GM18951 (cell line): ENCODE results near the gene ACSL6.

Experiments used
- POLR2A ChIP-seq: IDR thresholded peaks from 4 replicates; pipeline ENCODE4 v1.6.1; 2011; ENCODE audit warnings: mild to moderate bottlenecking; ENCODE audit not compliant: insufficient read length, insufficient read depth; ENCODE audit errors: extremely low read depth
- in situ Hi-C: fragments of 300-500 bp; cut with MboI; formaldehyde crosslinking; loops from one replicate; pipeline ENCODE4 v1.12.0; 2022; ENCODE audit warnings: low sequenced_read_pairs, mixed read lengths, inconsistent platforms; ENCODE audit not compliant: unreplicated experiment

Gene ACSL6

DNA sequence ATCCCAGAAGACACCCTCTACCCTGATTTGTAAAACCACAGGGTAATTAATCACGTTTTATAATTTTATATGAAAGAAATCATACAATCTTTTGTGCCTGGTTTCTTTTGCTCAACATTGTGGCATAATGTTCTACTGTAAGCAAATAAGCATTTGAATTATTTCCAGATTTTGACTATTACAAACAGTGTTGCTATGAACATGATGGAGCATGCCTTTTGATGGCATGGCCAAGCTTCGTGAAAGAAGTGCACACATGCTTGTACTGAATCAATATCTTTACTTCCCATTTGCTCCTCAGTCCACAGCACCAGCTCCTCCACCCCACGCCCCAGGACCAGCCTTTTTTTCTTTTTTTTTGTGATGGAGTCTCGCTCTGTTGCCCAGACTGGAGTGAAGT lies 29.9 kb downstream of the ACSL6 start:
- in situ Hi-C loops: no loop called here
- TF ChIP-seq POLR2A: no peak

DNA sequence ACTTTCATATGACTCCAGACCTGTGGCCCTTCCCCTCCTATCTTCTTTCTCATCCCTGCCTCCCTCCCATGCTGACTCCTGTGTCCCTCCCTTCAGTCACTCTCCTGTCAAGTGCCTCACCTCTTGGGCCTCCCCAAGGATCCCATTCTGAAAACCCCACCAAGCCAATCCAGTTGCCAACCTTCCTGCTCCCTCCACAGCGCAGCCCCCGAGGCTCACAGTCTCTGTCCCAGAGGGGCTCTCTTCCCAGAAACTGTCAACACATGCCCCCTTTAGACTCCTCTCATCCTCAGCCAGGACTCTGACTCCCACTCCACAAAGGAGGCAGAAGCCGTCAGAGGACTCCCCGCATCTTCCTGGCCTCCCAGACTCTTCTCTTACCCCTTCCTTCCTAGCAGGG lies 30.8 kb downstream of the ACSL6 start:
- in situ Hi-C loops: no loop called here
- no peak for TF ChIP-seq POLR2A

DNA sequence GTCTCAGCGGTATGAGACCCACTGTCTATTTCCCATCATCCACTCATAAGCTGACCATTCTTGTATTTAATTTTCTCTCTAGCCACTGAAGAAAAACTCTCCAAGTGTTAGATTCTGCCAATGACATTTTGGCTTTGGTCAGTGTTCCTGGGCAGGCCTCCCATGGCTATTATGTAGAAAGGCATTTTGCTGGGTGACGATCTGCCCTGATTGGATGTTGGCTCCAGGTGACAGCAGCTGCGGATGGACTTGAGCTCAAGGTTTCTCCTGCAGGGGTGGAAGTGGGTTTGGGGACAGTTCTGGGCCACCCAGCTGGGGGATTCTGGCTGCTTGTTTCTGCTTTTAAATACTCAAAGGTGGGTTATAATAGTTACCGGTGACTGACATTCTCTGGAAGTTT lies 31.6 kb downstream of the ACSL6 start:
- in situ Hi-C loops: no loop called here
- no peak for TF ChIP-seq POLR2A

DNA sequence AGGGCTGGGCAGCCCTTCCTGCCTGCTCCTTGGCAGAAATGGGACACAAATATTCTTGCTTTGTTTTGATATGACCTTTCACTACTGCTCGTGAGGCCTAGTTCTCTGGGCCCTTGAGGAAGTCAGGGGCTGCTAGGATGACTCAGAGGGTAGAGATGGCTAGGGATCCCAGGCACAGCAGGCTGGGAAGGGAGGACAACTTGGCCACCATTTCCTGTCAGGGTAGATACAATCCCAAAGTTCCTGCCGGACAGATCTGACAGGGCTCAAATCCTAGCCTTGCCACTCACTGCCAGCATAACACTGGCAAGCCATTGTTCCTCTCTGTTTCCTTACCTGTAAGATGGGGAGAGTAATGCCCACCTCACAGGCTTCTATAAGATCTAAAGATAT lies 34.2 kb downstream of the ACSL6 start:
- no peak for TF ChIP-seq POLR2A
- in situ Hi-C loops: no loop called here

DNA sequence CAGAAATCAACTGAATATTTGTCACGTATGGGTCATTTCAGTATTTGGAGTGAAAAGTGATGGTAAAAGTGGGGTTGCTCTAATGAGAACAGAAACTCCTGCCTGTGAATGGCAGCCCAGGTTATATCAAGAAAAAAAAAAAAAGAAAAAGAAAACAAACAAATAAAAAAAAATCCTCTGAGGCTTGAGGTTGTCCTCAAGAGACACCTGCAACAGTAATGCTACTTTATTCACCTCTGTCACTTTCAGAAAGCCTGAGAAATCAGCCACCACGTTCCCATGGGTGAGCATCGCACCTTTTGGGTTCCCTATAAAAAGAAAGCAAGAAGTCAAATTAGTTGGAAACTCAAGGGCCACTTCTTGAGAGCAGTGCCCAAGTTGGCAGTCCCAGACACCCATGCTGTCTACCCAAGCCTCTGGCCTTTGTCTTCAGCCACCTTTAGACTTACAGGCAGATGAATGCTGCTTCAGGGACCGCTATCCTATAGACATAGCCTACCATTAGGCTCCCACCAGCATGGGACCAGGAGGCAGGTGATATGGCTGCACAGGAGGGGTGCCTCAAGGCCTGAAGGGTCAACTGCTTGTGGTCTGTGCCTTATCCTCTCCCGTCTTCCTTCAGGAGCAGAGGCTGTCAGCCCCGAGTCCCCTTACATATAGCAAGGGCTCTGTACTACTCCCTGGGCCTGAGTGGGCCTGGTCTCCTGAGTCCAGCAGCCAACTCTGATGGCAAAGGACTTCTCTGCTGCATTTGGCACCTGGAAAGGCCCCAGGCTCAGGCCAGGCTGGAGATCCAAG lies 34.8 kb downstream of the ACSL6 start:
- in situ Hi-C loops: no loop called here
- no peak for TF ChIP-seq POLR2A

DNA sequence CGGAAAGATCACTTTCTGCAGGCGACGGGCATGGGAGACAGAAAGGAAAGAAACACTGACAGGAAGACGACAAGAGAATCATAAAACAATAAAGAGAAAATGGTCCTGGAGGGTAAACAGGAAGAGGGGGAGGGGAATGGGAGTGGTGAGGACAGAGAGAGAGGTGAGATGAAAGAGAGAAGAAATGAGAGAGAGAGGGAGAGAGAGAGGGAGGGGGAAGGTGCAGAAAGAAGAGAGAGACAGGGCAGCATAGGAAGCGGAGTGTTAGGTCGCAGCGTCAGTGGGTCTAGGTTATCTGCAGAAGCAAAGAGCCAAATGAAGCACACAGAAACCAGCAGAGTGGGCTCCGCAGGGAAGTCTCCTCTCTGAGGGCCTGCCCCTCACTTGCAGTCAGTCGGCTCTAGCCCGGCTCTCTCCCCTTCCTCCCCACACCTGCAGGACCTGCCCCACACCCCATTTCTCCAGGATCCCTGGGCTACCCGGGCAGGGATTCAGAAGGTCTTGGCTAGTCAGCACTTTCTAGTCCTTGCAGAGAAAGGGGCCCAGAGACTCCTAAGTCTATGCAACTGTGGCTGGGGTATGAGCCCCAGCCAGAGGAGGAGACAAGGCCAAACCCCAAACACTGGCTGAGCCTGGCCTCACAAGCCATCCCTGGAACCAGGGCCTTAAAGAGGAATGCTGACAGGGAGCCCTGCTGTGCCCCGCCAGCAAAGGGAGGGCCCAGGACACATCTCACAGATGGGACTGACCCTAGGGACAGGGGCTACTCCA lies 36.3 kb downstream of the ACSL6 start:
- TF ChIP-seq POLR2A: no peak
- in situ Hi-C loops: no loop called here

DNA sequence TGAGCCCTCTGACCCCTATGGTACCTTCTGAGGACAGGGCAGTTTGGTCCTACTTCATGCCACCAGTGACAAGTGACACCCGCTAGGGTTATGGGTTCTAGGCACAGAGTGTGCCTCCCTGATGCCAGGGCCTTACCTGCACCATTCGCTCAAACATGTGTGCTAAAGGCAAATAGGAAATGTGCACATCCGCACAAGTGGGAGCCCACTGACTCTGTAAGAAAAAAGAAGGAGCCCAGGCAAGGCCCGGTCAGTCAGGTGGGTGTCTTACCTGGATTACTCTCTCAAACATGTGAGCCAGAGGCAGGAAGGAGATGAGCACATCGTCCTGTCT lies 36.9 kb downstream of the ACSL6 start:
- in situ Hi-C loops: no loop called here
- no peak for TF ChIP-seq POLR2A

DNA sequence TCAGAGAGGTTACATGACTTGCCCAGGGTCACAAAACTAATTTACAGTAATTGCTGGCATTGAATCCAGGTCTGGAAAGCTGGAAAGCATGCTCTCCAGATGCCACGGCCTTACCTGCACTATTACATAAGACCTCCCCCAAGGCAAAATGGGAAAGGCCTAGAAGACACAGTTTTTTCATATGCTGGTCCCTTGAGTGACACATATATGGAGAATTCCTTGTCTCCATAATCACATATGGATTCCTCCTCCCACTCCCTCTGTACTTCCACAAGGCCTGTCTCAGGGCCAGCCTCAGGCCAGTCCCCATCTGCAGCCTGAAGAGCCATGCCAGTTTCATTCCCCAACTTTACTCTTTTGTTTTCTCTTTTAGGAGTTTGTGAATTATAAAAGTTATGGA lies 37.4 kb downstream of the ACSL6 start:
- in situ Hi-C loops: no loop called here
- TF ChIP-seq POLR2A: no peak

DNA sequence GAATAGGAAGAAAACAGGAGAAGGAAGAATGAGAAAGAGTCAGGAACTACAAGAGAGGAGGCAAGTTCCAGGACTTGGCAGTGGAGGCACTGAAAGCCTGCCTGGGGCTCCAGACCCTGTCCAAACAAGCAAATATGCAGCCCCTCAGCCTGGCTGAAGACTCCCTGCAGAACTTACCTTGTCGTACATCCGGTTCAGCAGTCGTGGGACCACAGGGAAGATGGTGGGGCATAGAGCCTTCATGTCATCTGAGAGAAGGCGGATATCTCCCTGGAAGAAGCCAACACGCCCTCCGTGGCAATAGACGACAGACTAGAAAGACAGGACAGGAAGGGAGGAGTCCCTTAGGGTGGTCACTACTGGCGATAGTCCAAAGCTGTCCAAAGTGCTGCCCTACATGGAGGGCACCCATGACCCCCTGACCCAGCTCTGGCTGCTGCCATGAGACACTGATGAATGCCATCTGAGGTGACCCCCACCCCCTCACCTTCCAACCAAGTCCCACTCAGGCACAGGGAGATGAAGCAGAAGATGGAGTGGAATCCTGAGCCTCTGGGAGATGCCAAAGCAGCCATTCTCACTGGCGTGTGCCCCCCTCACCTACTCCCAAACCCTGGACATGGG lies 38.3 kb downstream of the ACSL6 start:
- in situ Hi-C loops: no loop called here

DNA sequence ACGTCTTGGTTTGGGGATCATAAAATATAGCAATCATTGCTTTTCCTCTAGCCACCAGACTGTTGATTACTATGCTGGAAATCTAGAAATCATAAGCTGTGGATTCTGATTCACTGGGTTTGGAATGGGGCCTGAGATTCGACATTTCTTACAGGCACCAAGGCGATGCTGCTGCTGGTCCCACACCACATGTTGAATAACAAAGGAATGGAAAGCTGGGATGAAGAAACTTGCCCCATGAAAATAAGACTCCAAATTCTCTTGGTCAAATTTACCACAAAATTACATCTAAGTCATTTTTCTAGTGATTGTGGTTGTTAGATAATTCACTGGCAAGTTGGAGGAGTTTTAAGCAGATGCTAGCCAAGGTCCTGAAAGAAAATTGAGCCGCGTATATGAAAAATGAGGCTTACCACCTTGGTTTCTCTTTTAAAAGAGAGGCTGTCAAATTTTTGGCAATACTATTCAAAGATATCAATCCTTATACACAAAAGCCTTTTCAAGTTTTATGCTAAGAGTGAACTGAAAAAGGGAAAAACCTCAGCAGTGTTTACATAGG lies 43.0 kb downstream of the ACSL6 start:
- in situ Hi-C loops: no loop called here
- no peak for TF ChIP-seq POLR2A

More for the DNA sequence above, 38.3 kb downstream of the ACSL6 start:
- TF ChIP-seq POLR2A: no peak

DNA sequence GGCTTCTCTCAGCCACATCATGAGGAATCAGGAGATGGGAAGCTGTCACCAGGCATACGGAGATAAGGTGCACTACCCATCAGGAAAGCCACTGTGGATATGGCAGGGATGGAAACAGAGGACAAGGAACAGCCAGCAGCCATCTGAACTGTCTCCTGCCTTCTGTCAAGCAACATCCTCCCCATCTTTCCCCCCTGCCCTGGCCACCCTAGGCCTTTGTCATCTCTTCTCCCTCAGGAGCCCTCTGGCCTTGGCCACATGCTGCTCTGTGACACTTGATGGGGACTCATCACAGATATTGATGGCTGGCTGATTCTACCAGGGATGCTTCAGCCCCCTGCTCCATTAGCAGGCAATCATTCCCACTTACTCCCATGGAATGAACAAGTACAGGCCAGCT lies 44.9 kb downstream of the ACSL6 start:
- no peak for TF ChIP-seq POLR2A
- in situ Hi-C loops: no loop called here

DNA sequence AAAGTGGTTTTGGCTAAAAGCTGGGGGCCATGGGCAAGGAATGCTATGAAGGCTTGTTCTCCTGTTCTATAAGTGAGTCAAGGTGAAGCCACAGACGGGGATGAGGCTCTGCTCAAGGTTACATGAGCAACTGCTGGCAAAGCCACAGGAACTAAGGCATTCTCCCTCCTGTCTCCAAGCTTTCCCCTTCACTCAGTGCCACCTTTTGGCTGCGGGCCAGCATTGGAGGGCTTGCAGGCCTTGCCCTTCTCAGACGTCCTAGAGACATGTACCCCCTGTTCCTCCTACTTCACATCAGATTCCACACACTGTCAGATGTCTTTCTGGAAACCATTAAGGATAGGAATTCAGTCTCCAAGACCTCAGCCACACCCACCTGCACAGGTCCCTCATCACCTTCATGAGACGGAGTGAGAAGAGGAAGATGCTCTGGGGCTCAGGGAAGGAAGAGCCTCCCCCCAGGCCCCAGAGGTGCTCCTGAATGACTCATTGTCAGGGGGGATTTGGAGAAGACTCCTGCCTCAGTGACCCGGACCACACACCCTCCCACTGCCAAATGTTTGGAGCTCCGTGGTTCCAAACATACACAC lies 45.5 kb downstream of the ACSL6 start:
- in situ Hi-C loops: no loop called here
- no peak for TF ChIP-seq POLR2A

DNA sequence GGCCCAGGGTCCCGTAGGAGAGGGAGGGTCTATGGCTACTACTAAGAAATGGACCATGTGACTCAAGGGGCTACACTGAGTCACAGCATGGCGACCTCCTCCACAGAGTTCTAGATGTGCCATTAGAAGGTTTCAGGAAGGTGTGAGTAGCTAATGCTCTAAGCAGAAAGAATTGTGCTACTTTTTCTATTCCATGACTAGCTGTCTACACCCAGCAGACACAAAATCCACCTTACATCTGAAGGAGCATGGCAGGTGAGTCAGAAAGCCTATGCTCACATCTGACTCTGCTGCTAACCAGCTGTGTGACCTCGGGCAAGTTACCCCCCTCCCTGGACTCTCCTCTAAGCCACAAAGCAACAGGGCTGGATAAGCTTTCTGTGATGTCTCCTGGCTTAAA lies 51.6 kb downstream of the ACSL6 start:
- no peak for TF ChIP-seq POLR2A
- in situ Hi-C loops: no loop called here

DNA sequence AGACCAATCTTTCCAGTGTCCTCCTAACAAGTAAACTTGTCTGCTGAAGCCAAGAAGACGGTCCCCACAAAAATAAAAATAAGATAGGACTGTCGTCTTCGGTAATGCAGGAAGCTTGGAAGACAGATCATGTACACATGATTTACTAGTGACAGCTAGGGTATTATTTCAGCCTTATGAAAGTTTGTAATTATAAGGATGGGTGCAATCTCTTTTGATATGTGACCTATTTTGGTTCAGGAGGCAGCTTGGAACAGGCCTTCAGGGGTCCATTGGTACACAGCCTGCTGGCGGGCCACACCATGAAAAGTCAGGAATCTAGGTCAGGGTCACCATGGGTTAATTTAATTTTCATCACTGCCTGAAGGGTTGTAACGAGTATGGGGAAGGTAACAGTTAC lies 52.3 kb downstream of the ACSL6 start:
- in situ Hi-C loops: no loop called here
- TF ChIP-seq POLR2A: no peak
